Muscle of leg (tissue), 11 donors: ENCODE results near the gene PPP1R13B. TPM values are rescaled to one million over a fixed set of nuclear protein-coding genes. Genes with fewer than 3 reads are reported as not detected.

Source experiments
- DNase-seq: peaks from one replicate; pipeline ENCODE4 v3.0.0; 2013
- H3K27ac ChIP-seq: one replicate; pipeline ENCODE4 v1.5.1; 2013; ENCODE audit warnings: mild to moderate bottlenecking, low read length, control low read depth
- H3K27me3 ChIP-seq: one replicate; pipeline ENCODE4 v1.6.1; 2013; ENCODE audit warnings: low read length; ENCODE audit not compliant: control insufficient read depth, insufficient read depth
- H3K36me3 ChIP-seq: one replicate; pipeline ENCODE4 v1.6.1; 2013; ENCODE audit warnings: low read length; ENCODE audit not compliant: control insufficient read depth, insufficient read depth
- H3K4me1 ChIP-seq: one replicate; pipeline ENCODE4 v1.6.1; 2013; ENCODE audit warnings: low read length; ENCODE audit not compliant: control insufficient read depth, insufficient read depth
- H3K4me3 ChIP-seq: one replicate; pipeline ENCODE4 v1.5.1; 2013; ENCODE audit warnings: low read length, control low read depth
- H3K9me3 ChIP-seq: replicated peaks from 2 replicates; pipeline ENCODE4 v1.6.1; 2013; ENCODE audit warnings: low read depth, low read length; ENCODE audit not compliant: control insufficient read depth
- WGBS: methylation state at CpG from one replicate; pipeline ENCODE4 v1.1.5; 2013; ENCODE audit warnings: missing lambda C conversion rate; ENCODE audit not compliant: insufficient coverage; 5-methylcytosine and 5-hydroxymethylcytosine counted together
- polyA plus RNA-seq, 8 donors: library from polyadenylated mRNA; unstranded; fragments of 120-200 nt; gene quantifications; one replicate each; pipeline versions ENCODE4 v1.2.1 to v1.2.3, GENCODE V29; 2013; ENCODE audit warnings: inconsistent platforms in 1 of 8, low replicate concordance in 1 of 8; ENCODE audit not compliant: insufficient read length in 8 of 8, insufficient read depth in 1 of 8
- total RNA-seq: library from RNA; stranded (reverse); fragments of 120-200 nt; gene quantifications from one replicate; pipeline ENCODE4 v1.2.4, GENCODE V29; 2013

PPP1R13B gene
- total and polyA plus RNA-seq, 9 donors = 6.2 to 13.6 (median 9.1) TPM

DNA sequence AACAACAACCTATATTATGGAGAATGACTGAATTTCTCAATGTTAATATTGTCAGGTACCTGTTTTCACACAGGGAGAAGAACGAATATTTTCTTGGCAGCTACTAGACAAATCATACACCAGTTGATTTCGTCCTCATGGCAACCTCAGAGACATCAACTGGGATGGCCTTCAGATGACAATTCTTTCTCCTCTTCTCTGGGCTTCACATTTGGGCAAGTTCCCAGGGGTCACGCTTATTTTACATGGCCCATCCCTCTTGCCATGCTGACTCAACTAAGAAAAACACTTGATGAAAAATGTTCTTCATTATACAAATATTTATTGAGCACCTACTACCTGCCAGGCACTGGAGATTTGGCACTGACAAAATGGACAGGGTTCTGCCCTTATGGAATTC, 29.0 kb downstream of the PPP1R13B start:
- H3K36me3 ChIP-seq = no peaks in the 10 kb centered on the region
- H3K27me3 ChIP-seq = no peaks in the 10 kb centered on the region
- H3K9me3 ChIP-seq = no peaks in the 10 kb centered on the region
- WGBS = 92% methylated on average over 2 of the region's 3 CpGs
- no peak overlapping the region for H3K27ac ChIP-seq
- H3K4me3 ChIP-seq = no peak overlapping the region
- no peak for DNase-seq
- H3K4me1 ChIP-seq = peaks cover 3% of the 10 kb centered on the region

GRCh38 chr14:103817595-103817994, 29.8 kb downstream of the PPP1R13B start:
- WGBS = 83% methylated on average over 1 of the region's 1 CpG
- peaks cover 3% of the 10 kb centered on the region for H3K4me1 ChIP-seq
- no peaks in the 10 kb centered on the region for H3K27me3 ChIP-seq
- H3K9me3 ChIP-seq = no peaks in the 10 kb centered on the region
- H3K36me3 ChIP-seq = no peaks in the 10 kb centered on the region
- no peak overlapping the region for H3K27ac ChIP-seq
- no peak overlapping the region for H3K4me3 ChIP-seq
- DNase-seq = no peak

DNA sequence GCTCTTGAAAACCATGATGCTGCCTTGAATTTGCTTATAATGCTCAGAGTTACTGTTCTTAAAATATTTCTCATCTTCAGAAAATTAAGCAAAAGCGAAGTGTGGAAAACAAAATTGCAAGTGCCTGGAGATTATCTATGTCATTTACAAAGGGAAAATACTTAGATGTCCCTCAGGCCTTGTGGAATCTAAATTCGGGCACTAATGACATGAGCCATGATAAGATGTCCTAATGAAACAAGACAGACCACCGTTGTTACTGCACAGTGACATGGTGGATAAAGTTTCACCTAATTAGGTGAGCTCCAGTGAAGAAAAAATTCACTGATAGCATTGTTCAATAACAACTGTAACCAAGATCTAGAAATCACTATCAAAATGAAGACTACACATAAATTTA, 30.4 kb downstream of the PPP1R13B start:
- H3K9me3 ChIP-seq = no peaks in the 10 kb centered on the region
- H3K27me3 ChIP-seq = no peaks in the 10 kb centered on the region
- no peak for DNase-seq
- no CpG with 5 or more reads among the region's 3 CpGs for WGBS
- H3K36me3 ChIP-seq = no peaks in the 10 kb centered on the region
- peaks cover 3% of the 10 kb centered on the region for H3K4me1 ChIP-seq
- H3K4me3 ChIP-seq = no peak overlapping the region
- no peak overlapping the region for H3K27ac ChIP-seq

GRCh38 chr14:103815253-103815652, 32.1 kb downstream of the PPP1R13B start:
- no peak overlapping the region for H3K27ac ChIP-seq
- H3K36me3 ChIP-seq = no peaks in the 10 kb centered on the region
- WGBS = 96% methylated on average over 3 of the region's 7 CpGs
- H3K9me3 ChIP-seq = no peaks in the 10 kb centered on the region
- no peak for DNase-seq
- peaks cover 3% of the 10 kb centered on the region for H3K4me1 ChIP-seq
- H3K27me3 ChIP-seq = no peaks in the 10 kb centered on the region
- no peak overlapping the region for H3K4me3 ChIP-seq

DNA sequence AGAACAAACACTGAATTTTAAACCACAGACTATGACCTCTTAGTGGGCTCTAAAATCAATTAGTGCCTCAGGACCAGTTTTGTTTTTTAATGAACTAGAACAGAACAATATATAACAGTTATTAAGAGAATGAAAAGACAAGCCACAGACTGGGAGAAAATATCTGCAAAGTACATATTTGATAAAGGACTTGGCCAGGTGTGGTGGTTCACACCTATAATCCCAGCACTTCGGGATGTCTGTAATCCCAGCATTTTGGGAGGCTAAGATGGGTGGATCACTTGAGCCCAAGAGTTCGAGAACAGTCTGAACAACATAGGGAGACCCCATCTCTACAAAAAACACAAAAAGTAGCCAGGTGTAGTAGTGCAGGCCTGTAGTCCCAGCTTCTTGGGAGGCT, 36.2 kb downstream of the PPP1R13B start:
- H3K36me3 ChIP-seq = no peaks in the 10 kb centered on the region
- no peak overlapping the region for H3K27ac ChIP-seq
- H3K4me3 ChIP-seq = no peak overlapping the region
- H3K27me3 ChIP-seq = no peaks in the 10 kb centered on the region
- DNase-seq = no peak
- no CpG with 5 or more reads among the region's 2 CpGs for WGBS
- H3K4me1 ChIP-seq = no peaks in the 10 kb centered on the region
- H3K9me3 ChIP-seq = no peaks in the 10 kb centered on the region

DNA sequence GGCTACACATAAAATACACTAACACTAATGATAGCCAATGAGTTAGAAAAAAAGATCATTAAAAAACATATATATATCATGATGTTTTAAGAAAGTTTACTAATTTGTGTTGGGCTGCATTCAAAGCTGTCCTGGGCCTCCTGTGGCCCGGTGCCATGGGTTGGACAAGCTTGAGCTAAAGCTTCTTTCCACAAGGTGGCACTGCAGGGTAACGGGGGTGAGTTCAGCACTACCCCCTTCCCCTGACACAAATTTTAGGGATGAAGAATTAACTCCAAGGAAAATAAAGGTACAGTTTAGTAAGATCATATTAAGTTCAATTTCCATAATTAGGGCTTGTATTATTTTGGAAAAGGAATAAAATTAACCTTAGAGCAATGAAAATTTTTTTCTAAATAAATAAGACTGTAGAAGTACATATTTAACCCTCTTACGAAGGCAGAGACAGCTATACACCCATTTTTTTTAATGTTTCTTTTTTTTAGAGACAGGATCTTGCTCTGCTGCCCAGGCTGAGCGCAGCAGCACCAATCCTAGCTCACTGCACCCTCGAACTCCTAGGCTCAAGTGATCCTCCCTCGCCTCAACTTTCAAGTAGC, 38.9 kb downstream of the PPP1R13B start:
- H3K9me3 ChIP-seq = no peaks in the 10 kb centered on the region
- H3K27ac ChIP-seq = no peak overlapping the region
- H3K4me3 ChIP-seq = no peak overlapping the region
- no peaks in the 10 kb centered on the region for H3K27me3 ChIP-seq
- DNase-seq = peak; percentile 87
- no peaks in the 10 kb centered on the region for H3K4me1 ChIP-seq
- no peaks in the 10 kb centered on the region for H3K36me3 ChIP-seq
- WGBS = no CpG with 5 or more reads among the region's 6 CpGs

DNA sequence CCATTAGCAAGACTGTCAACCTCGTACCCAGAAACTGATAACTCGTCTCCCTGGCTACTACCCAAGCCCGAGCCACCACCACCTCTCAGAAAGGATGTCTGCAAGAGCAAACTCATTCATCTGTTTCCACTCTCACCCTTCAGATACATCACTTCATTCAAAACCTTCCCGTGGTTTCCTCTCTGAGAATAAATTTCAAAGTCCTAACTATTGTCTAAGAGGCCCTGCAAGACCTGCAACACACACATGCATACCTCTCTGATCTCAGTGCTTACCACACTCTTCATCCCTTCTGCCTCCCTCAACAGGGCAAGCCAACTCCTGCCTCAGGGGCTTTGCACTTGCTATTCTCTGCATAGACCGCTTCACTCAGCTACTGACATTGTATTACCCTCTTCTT, 40.6 kb downstream of the PPP1R13B start:
- Histone ChIP-seq H3K27ac (no peak overlapping the region), H3K9me3 (no peaks in the 10 kb centered on the region), H3K4me3 (no peak overlapping the region), H3K36me3 (no peaks in the 10 kb centered on the region), H3K4me1 (no peaks in the 10 kb centered on the region), H3K27me3 (no peaks in the 10 kb centered on the region)
- DNase-seq = no peak
- WGBS = 57% methylated on average over 4 of the region's 5 CpGs

GRCh38 chr14:103805708-103806107, 41.7 kb downstream of the PPP1R13B start:
- no peak overlapping the region for H3K4me3 ChIP-seq
- H3K27me3 ChIP-seq = no peaks in the 10 kb centered on the region
- no peaks in the 10 kb centered on the region for H3K36me3 ChIP-seq
- no peak for DNase-seq
- no peaks in the 10 kb centered on the region for H3K4me1 ChIP-seq
- WGBS = no CpG with 5 or more reads among the region's 1 CpG
- no peaks in the 10 kb centered on the region for H3K9me3 ChIP-seq
- H3K27ac ChIP-seq = no peak overlapping the region

DNA sequence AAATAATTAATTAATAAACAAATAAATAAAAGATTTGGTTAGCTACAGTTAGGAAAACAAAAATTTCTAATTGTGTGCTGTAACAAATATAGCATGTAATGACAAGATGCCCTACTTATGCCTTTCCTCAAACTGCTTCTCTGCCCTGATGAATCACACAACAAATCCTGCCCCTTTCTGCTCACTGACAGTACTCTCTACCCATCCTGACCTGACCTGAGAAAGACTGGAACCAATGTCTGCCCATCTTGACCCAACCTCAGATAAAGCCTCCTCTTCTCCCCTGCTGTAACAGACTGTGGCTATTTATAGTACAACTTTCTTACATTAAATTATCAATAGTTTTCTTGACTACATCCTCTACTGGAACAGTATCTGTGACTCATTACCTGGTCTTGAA, 43.7 kb downstream of the PPP1R13B start:
- Histone ChIP-seq H3K27me3 (no peaks in the 10 kb centered on the region), H3K27ac (no peak overlapping the region), H3K36me3 (no peaks in the 10 kb centered on the region), H3K4me1 (no peaks in the 10 kb centered on the region), H3K9me3 (no peaks in the 10 kb centered on the region), H3K4me3 (no peak overlapping the region)
- DNase-seq = no peak

GRCh38 chr14:103802356-103802755, 45.0 kb downstream of the PPP1R13B start:
- no peak for DNase-seq
- H3K27me3 ChIP-seq = no peaks in the 10 kb centered on the region
- H3K4me1 ChIP-seq = no peaks in the 10 kb centered on the region
- no peaks in the 10 kb centered on the region for H3K36me3 ChIP-seq
- no peak overlapping the region for H3K27ac ChIP-seq
- H3K9me3 ChIP-seq = no peaks in the 10 kb centered on the region
- WGBS = 72% methylated on average over 8 of the region's 8 CpGs
- H3K4me3 ChIP-seq = no peak overlapping the region

GRCh38 chr14:103801459-103801858, 45.9 kb downstream of the PPP1R13B start:
- H3K9me3 ChIP-seq = no peaks in the 10 kb centered on the region
- H3K27me3 ChIP-seq = no peaks in the 10 kb centered on the region
- H3K4me1 ChIP-seq = no peaks in the 10 kb centered on the region
- H3K27ac ChIP-seq = no peak overlapping the region
- H3K36me3 ChIP-seq = no peaks in the 10 kb centered on the region
- no peak overlapping the region for H3K4me3 ChIP-seq
- no peak for DNase-seq
- 35% methylated on average over 3 of the region's 4 CpGs for WGBS
